ENCODE results near the gene PJA2. TPM values are rescaled to one million over a fixed set of nuclear protein-coding genes. Genes with fewer than 3 reads are reported as not detected.

The PJA2 gene
- total and polyA plus RNA-seq, 2 of the 8 experiments (the other 6 are each of a cell fraction or from before 2014, with no cell fraction given) = 15.3 to 47.7 TPM

- Histone ChIP-seq H3K23ac (ENCODE audit: insufficient read length) (no peak overlapping the region), H4K91ac (replicated peaks; ENCODE audit: insufficient read length, low read length) (no peak overlapping the region), H3K79me1 (ENCODE audit: low read depth, low read length) (no peaks in the 10 kb centered on the region), H3K9ac (replicated peaks in 1 of 4; ENCODE audit: extremely low read depth in 1 of 4, low read depth in 3 of 4, low read length in 3 of 4) (no peak overlapping the region), H4K8ac (ENCODE audit: extremely low read depth, insufficient read depth, low read length) (no peak overlapping the region), H3K27me3 (replicated peaks in 1 of 4; ENCODE audit: control insufficient read depth in 3 of 4, extremely low read depth in 1 of 4, insufficient read depth in 3 of 4, low read length in 3 of 4) (no peaks in the 10 kb centered on the region), H2BK12ac (ENCODE audit: low read depth, low read length) (no peak overlapping the region), H3K23me2 (ENCODE audit: low read depth, low read length) (no peaks in the 10 kb centered on the region), H3K4me2 (ENCODE audit: insufficient read depth in 1 of 2, low read depth in 2 of 2, low read length in 2 of 2) (no peak overlapping the region), H3K4me1 (replicated peaks in 1 of 4; ENCODE audit: control insufficient read depth in 3 of 4, insufficient read depth in 4 of 4, low read length in 3 of 4) (peaks cover 0 to 2% (median 0%) of the 10 kb centered on the region in 4 experiments; a peak in 1 of 7 replicates), H4K20me1 (replicated peaks in 1 of 2; ENCODE audit: control insufficient read depth in 1 of 2, insufficient read depth in 2 of 2, low read length in 2 of 2) (no peaks in the 10 kb centered on the region), H2BK20ac (ENCODE audit: low read length) (no peak overlapping the region), H4K5ac (ENCODE audit: insufficient read length, low read depth, low read length) (no peak overlapping the region), H3K27ac (ENCODE audit: low read depth, low read length) (no peak overlapping the region), H3K18ac (ENCODE audit: extremely low read depth, low read length) (no peak overlapping the region), H2BK120ac (replicated peaks; ENCODE audit: low read depth, low read length) (no peak overlapping the region), H3K4me3 (ENCODE audit: extremely low read depth in 1 of 4, insufficient read depth in 2 of 4, low read depth in 3 of 4, low read length in 4 of 4) (no peak overlapping the region), H2AK5ac (ENCODE audit: low read depth, low read length) (no peak overlapping the region), H3K4ac (replicated peaks; ENCODE audit: insufficient read length, low read depth, low read length) (no peak overlapping the region), H2BK15ac (ENCODE audit: low read length) (no peak overlapping the region), H3K56ac (replicated peaks; ENCODE audit: insufficient read length, low read depth, low read length) (no peak overlapping the region), H3K14ac (ENCODE audit: insufficient read length) (no peak overlapping the region), H3K9me3 (ENCODE audit: insufficient read depth in 2 of 2, low read depth in 1 of 2, low read length in 1 of 2) (no peaks in the 10 kb centered on the region), H3K79me2 (ENCODE audit: control insufficient read depth in 1 of 2, insufficient read depth in 2 of 2, low read length in 2 of 2) (no peaks in the 10 kb centered on the region), H2AFZ (ENCODE audit: low read length) (no peak overlapping the region), H2BK5ac (ENCODE audit: low read depth, low read length) (no peak overlapping the region), H3K36me3 (ENCODE audit: control insufficient read depth in 2 of 4, insufficient read depth in 4 of 4, low read length in 3 of 4) (peaks cover 0 to 2% (median 0%) of the 10 kb centered on the region in 4 experiments; a peak in 1 of 8 replicates)
- POLR2A ChIA-PET (ENCODE audit: partially characterized antibody) = no interaction called here
- CTCF ChIA-PET (ENCODE audit: partially characterized antibody) = interaction anchor here (0.6 to 0.8 kb wide), 2 partner anchors 9 to 175 kb away, joined by 3 read pairs; no protein-coding TSS in a partner anchor
- no peak for FAIRE-seq
- no peak for TF ChIP-seq EZH2 (IDR thresholded peaks at IDR 0.05; ENCODE audit: low read depth, low read length, severe bottlenecking)
- TF ChIP-seq, protein P1, sequence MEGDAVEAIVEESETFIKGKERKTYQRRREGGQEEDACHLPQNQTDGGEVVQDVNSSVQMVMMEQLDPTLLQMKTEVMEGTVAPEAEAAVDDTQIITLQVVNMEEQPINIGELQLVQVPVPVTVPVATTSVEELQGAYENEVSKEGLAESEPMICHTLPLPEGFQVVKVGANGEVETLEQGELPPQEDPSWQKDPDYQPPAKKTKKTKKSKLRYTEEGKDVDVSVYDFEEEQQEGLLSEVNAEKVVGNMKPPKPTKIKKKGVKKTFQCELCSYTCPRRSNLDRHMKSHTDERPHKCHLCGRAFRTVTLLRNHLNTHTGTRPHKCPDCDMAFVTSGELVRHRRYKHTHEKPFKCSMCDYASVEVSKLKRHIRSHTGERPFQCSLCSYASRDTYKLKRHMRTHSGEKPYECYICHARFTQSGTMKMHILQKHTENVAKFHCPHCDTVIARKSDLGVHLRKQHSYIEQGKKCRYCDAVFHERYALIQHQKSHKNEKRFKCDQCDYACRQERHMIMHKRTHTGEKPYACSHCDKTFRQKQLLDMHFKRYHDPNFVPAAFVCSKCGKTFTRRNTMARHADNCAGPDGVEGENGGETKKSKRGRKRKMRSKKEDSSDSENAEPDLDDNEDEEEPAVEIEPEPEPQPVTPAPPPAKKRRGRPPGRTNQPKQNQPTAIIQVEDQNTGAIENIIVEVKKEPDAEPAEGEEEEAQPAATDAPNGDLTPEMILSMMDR (IDR thresholded peaks at IDR 0.05; ENCODE audit: control extremely low read depth in 1 of 3, insufficient read depth in 1 of 3, low read depth in 1 of 3, low read length in 3 of 3) = no peak
- no peak for TF ChIP-seq NRF1 (IDR thresholded peaks at IDR 0.05; ENCODE audit: low read depth, low read length)
- no peak for TF ChIP-seq CBX5 (IDR thresholded peaks at IDR 0.05; ENCODE audit: low read depth, low read length)
- TF ChIP-seq SP1 (IDR thresholded peaks at IDR 0.05; ENCODE audit: low read depth, low read length) = no peak
- TF ChIP-seq SAP30 (IDR thresholded peaks at IDR 0.05; ENCODE audit: insufficient read depth, insufficient replicate concordance, low read length) = no peak
- no peak for TF ChIP-seq KDM5A (IDR thresholded peaks at IDR 0.05; ENCODE audit: low read length)
- DNase-seq (ENCODE audit: low read depth in 1 of 2, low spot score in 2 of 2) = no peak
Observed at GRCh38 chr5:109335114-109335513, 74.7 kb downstream of the PJA2 start.

Data from H1 (cell line).